WERI-Rb-1 (cell line): ENCODE results near the gene RGS6.

ENCODE experiments used
- DNase-seq: peaks from one replicate; pipeline ENCODE4 v3.0.0-alpha.2; 2020
- H3K27ac ChIP-seq: fragments of 250-450 bp; sonication (Bioruptor Pico); 2 replicates; pipeline ENCODE4 v1.5.1; 2020; ENCODE audit warnings: mild to moderate bottlenecking, moderate library complexity
- H3K27me3 ChIP-seq: fragments of 250-450 bp; sonication (Bioruptor Pico); 2 replicates; pipeline ENCODE4 v1.5.1; 2021; ENCODE audit warnings: mild to moderate bottlenecking, low read depth, moderate library complexity; ENCODE audit not compliant: insufficient read depth, severe bottlenecking
- H3K36me3 ChIP-seq: fragments of 250-450 bp; sonication (Bioruptor Pico); 2 replicates; pipeline ENCODE4 v1.5.1; 2020; ENCODE audit warnings: mild to moderate bottlenecking, moderate library complexity
- H3K4me3 ChIP-seq: 2 replicates; pipeline ENCODE4 v1.5.1; 2011; ENCODE audit warnings: low read depth, mild to moderate bottlenecking, control low read depth, low read length
- H3K9me3 ChIP-seq: fragments of 250-450 bp; sonication (Bioruptor Pico); 2 replicates; pipeline ENCODE4 v1.5.1; 2021; ENCODE audit warnings: mild to moderate bottlenecking, moderate library complexity; ENCODE audit not compliant: severe bottlenecking
- TF ChIP-seq, protein P1 (sequence below): IDR thresholded peaks from 2 replicates; pipeline ENCODE4 v1.5.1; 2011; ENCODE audit warnings: low read depth, mild to moderate bottlenecking, control low read depth, inconsistent platforms, low read length

The RGS6 gene

DNA sequence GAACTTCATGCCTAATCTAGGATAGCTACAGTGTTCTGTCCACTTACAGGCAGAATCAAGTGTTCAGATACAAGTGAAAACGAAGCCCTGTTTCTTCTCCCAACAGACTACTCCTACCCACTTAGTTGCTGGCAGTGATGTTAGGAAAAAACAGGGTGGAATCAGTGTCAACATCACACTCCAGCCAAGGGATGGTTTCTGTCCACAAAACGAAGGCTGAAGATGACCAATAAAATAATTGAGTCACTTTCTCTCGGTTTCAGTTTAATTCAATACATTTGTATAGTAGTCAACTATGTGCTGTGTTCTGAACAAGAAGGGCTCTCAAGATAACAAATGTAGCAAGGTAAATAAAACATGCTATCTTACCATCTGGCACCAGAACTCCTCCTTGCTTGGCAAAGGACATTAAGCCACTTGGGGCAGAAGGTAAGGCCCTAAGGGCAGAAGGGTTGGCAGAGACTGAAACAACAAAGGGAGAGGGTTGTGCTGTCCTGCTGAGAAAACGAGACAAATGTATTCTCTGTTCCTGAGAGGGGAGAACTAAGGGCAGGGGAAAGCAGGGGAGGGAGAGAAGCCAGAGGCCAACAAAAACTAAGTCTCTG, 568.1 kb downstream of the RGS6 start:
- H3K9me3 ChIP-seq: peaks cover 9% of the 10 kb centered on the region
- H3K27ac ChIP-seq: no peak overlapping the region
- H3K36me3 ChIP-seq: no peaks in the 10 kb centered on the region
- DNase-seq: no peak
- no peaks in the 10 kb centered on the region for H3K27me3 ChIP-seq
- TF ChIP-seq, protein P1, sequence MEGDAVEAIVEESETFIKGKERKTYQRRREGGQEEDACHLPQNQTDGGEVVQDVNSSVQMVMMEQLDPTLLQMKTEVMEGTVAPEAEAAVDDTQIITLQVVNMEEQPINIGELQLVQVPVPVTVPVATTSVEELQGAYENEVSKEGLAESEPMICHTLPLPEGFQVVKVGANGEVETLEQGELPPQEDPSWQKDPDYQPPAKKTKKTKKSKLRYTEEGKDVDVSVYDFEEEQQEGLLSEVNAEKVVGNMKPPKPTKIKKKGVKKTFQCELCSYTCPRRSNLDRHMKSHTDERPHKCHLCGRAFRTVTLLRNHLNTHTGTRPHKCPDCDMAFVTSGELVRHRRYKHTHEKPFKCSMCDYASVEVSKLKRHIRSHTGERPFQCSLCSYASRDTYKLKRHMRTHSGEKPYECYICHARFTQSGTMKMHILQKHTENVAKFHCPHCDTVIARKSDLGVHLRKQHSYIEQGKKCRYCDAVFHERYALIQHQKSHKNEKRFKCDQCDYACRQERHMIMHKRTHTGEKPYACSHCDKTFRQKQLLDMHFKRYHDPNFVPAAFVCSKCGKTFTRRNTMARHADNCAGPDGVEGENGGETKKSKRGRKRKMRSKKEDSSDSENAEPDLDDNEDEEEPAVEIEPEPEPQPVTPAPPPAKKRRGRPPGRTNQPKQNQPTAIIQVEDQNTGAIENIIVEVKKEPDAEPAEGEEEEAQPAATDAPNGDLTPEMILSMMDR: no peak
- no peak overlapping the region for H3K4me3 ChIP-seq

DNA sequence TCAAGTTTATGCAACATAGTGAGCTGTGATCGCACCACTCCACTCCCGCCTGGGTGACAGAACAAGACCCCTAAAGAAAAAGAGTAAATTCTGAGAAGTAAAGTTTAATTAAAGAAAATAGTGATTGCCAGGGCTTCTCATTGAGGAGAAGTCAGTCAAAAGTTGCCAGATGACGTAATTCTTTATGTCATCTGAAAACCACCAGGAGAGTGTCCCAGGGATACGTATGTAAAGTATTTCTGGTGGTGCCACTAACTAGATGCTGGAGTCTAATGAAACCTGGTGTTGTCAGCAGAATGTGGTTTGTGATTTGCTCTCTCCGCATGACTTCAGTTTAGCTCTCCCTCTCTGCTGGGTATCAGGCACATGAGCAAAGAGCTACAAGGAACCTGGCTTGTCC, 569.2 kb downstream of the RGS6 start:
- no peak overlapping the region for H3K4me3 ChIP-seq
- no peaks in the 10 kb centered on the region for H3K27me3 ChIP-seq
- H3K27ac ChIP-seq: no peak overlapping the region
- DNase-seq: no peak
- TF ChIP-seq, protein P1: no peak
- H3K36me3 ChIP-seq: no peaks in the 10 kb centered on the region
- H3K9me3 ChIP-seq: peaks cover 9% of the 10 kb centered on the region

GRCh38 chr14:72503271-72503670, 571.0 kb downstream of the RGS6 start:
- no peaks in the 10 kb centered on the region for H3K36me3 ChIP-seq
- H3K27ac ChIP-seq: no peak overlapping the region
- TF ChIP-seq, protein P1: no peak
- no peak overlapping the region for H3K4me3 ChIP-seq
- no peak for DNase-seq
- H3K9me3 ChIP-seq: peaks cover 9% of the 10 kb centered on the region
- no peaks in the 10 kb centered on the region for H3K27me3 ChIP-seq

GRCh38 chr14:72503696-72504368, 571.6 kb downstream of the RGS6 start:
- TF ChIP-seq, protein P1: no peak

DNA sequence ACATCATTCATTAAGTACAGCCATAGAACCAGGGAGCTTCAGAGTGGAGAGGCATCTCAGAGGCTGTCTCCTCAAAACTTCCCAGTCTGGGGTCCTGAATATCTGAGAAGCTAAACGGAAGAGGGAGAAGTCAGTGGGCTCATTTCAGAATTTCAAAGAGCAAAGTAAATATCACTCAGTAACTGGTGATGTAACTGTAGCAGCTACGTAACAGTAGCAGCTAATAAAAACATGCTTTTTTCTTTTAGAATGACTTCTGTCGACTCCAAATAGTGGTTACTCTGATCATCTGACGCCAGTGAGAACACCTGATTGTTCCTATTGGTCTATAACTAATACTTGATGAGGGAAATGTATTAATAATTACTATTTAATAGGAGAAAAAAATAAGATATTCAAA, 578.3 kb downstream of the RGS6 start:
- no peak overlapping the region for H3K4me3 ChIP-seq
- no peaks in the 10 kb centered on the region for H3K36me3 ChIP-seq
- no peaks in the 10 kb centered on the region for H3K9me3 ChIP-seq
- no peak overlapping the region for H3K27ac ChIP-seq
- H3K27me3 ChIP-seq: no peaks in the 10 kb centered on the region
- DNase-seq: no peak
- TF ChIP-seq, protein P1: no peak

More at GRCh38 chr14:72503696-72504368, 571.6 kb downstream of the RGS6 start:
- no peaks in the 10 kb centered on the region for H3K36me3 ChIP-seq
- H3K27me3 ChIP-seq: no peaks in the 10 kb centered on the region
- H3K27ac ChIP-seq: no peak overlapping the region
- H3K9me3 ChIP-seq: peaks cover 9% of the 10 kb centered on the region
- H3K4me3 ChIP-seq: no peak overlapping the region
- no peak for DNase-seq
